Measurements from ENCODE around the gene SASH1.

SASH1 gene

DNA sequence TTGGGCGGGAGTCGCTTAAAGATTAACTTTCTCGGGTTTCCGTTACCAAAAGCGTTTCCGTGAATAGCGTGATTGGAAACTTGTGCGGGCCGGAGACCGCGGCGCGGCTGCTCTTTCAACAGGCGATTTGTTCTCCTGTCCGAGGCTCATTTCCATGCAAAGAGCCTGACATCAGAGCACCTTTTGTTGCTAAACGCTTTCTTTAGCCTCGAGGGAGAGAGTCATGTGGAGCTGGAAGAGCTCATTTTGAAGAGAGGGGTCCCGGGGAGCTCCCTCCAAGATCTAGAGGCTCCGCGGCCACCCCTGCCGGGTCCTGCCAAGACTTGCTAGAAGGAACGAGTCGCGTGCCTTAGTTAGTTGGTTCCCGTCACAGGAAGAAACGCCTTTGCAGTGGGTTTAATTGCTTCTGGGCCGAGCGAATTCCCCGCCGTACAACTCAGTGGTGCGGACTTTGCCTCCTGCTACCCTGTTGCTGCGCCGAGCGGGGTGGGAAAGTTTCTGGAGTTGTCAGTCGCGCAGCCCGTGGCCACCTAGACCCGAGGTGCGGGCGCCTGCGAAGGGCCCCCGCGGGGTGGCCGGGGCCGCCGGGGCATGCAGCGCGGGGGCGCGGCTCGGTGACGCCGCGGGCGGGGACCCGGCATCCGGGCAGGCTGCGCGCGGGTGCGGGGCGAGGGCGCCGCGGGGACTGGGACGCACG is at the start of gene SASH1:
TSS of gene SASH1 (plus strand) at position 489 of the 697 bp plus-strand sequence. CDS start 230 bp downstream, outside the sequence.
- peak within 1 kb of the TSS; percentile 73 for H3K27ac ChIP-seq
- peak; percentile 36 for DNase-seq (ENCODE audit: low read depth, low spot score)

DNA sequence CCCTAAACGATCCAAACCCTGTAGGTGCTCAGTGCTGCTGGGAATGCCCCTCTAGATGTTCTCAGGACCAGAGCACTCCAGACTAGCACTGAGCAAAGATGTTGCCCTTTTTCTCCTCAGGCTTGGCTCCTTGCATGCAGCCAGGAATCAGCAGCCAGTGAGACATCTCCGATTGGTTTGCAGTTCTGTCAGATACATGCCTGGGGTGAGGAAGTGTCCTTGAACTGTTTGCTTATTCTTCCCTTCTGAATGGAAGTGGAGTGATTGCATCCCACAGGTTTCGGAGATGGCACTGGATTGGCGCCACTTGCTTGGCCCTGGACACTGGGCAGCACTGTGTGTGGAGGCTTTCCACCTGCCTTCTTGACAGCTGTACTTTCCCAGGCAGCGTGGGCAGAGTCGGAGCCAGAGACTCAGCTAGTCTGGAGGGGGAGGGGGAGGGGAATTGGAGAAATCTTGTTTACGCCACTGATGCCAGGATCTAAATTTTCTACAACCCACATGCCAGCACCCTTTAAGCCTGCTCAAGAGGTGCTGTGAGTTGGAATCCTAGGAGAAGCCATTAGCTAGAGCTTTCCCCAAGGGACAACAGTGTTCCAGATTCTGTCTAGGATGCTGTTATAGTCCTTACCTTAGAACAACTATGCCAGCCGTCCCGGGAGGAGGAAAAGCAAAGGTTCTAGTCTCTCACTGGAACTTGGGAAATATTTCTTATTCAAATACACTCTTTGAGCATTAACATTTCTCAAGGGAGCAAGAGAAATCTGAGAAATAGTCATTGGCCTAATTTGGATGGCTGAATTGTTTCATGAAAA is 49.2 kb upstream of the SASH1 start:
- no peak for DNase-seq (ENCODE audit: low read depth, low spot score)
- no peak overlapping the region for H3K27ac ChIP-seq

DNA sequence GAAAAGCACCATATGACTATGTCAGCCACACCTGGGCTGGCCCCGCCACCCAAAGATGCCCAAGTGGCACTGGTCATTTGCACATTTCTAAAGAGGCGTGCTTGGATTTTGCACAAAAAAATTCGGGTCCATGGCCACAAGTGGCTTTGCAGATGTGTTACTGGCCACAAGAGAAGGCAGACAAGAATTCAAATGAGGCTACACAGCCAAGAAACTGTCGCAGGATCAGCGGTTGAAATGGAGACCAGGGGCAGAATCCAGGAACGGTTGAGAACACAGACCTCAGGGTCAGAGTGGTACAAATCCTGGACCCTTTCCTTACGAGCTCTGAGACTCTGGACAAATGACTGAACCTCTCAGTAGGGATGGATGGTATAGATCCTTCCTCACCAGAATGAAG is 48.6 kb upstream of the SASH1 start:
- DNase-seq (ENCODE audit: low read depth, low spot score), result no peak
- no peak overlapping the region for H3K27ac ChIP-seq

DNA sequence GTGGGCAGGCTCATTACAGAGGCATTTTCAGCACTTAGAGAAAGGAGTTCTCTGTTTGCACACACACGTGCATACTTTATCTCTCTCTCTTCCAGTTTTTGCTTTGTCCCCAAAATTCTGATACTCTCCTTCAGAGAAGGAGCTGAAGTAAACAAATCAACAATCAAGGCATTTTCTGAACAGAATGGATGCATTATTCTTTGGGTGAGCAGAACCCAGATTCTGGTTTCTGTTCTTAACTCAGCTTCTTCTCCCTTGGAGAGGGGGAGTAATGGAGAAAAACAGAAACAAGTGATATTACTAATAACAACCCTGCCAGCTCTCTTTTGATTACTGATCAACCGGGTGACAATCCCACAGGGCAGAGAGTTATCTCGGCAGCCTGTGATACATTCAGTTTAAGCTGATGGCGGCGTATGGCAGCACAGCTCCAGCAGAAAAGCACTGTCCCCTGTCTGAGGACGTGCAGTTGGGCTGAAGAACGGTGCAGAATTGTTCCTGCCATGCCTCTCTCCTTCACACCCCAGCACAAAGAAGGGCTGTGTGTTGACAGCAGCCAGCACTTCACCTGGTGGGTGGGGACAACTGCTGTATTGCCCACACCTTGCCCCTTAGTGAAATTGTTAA is 47.3 kb upstream of the SASH1 start:
- H3K27ac ChIP-seq, result no peak overlapping the region
- DNase-seq (ENCODE audit: low read depth, low spot score), result no peak

GRCh38 chr6:148296771-148297170 is 45.9 kb upstream of the SASH1 start:
- no peak for DNase-seq (ENCODE audit: low read depth, low spot score)

DNA sequence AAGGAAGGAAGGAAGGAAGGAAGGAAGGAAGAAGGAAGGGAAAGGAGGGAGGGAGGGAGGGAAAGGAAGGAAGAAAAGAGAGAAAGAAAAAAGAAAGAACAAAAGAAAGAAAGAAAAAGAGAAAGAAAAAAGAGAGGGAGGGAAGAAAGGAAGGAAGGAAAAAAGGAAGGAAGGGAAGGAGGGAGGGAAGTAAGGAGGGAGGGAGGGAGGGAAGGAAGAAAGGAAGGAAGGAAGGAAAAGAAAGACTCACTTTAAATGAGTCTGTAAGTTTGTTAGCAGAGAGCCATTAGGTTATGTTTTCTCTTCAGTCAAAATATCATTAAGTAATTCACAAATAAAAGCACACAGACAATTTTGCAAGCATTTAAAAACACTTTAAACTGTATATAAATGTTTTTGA is 44.0 kb upstream of the SASH1 start:
- H3K27ac ChIP-seq, result no peak overlapping the region
- DNase-seq (ENCODE audit: low read depth, low spot score), result no peak

More at GRCh38 chr6:148296771-148297170, 45.9 kb upstream of the SASH1 start:
- no peak overlapping the region for H3K27ac ChIP-seq

DNA sequence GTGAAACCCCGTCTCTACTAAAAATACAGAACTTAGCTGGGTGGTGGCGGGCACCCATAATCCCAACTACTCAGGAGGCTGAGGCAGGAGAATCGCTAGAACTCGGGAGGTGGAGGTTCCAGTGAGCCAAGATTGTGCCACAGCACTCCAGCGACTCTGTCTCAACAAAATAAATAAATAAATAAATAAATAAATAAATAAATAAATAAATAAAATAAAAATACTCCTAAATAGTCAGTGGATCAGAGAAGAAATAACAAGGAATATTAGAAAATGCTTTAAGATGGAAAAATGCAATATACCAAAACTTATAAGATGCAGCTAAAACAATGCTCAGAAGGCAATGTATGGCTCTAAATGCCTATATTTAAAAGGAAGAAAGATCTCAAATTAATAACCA is 39.0 kb upstream of the SASH1 start:
- no peak for DNase-seq (ENCODE audit: low read depth, low spot score)
- H3K27ac ChIP-seq, result no peak overlapping the region

DNA sequence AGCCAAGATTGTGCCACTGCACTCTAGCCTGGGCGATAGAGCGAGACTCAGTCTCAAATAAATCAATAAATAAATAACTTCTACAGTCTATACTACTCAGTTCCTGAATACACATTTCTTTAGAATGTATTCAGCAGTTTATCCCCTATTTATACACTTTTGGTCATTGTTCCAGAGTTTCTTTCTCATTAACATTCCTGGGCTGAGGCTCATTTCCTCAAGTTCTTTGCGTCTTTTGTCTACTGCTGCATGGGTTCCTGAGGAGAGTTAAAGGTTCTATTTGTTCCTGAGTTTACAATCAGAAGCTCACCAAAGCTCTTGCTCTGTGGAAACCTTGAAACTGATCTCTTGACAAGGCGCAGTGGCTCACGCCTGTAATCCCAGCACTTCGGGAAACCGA is 37.7 kb upstream of the SASH1 start:
- H3K27ac ChIP-seq, result peak overlapping the region; percentile 32
- no peak for DNase-seq (ENCODE audit: low read depth, low spot score)

GRCh38 chr6:148306286-148306685 is 36.4 kb upstream of the SASH1 start:
- H3K27ac ChIP-seq, result peak overlapping the region; percentile 76

DNA sequence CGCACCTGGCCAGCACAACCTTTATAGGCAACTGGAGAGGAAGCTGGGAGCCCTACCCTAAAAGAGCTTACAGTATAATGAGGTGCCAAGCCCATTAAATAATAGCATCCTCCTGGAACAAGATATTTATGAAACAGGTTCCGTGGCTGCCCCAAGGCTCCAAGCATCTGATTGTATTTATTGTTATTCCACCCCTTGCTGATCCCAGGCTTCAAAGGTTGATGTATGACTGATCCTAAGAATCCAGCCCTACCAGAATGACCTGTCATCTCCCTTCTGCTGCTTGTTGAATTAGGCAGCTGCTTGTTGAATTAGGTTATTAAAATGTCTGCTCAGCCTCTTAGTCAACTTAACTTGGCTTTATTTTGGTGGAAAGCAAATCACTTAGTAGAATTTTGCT is 35.2 kb upstream of the SASH1 start:
- peak; percentile 88 for DNase-seq (ENCODE audit: low read depth, low spot score)
- peak overlapping the region; percentile 76 for H3K27ac ChIP-seq

More at GRCh38 chr6:148306286-148306685, 36.4 kb upstream of the SASH1 start:
- DNase-seq (ENCODE audit: low read depth, low spot score), result no peak

GRCh38 chr6:148309301-148309700 is 33.3 kb upstream of the SASH1 start:
- no peak overlapping the region for H3K27ac ChIP-seq
- DNase-seq (ENCODE audit: low read depth, low spot score), result no peak

- DNase-seq (ENCODE audit: low read depth, low spot score), result no peak
Measured at GRCh38 chr6:148311966-148312669, 30.5 kb upstream of the SASH1 start.

DNA sequence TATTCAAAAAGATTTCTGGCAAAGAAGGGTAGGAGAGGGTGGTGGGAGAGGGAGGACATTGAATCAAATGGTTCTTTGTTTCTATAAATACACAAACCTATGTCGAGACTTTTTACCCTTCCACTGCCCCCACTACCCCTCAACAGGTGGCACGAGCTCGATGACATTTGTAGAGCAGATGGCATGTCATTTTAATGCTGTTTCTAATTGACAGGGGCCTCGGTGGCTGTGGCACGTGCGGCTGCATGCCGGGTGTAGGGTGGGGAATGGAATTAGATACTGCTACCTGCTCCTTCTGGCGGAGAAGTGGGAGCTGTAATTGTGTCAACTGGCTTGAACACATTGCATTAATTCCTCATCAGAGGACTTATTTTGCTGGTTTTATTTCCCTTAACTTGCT is 29.1 kb upstream of the SASH1 start:
- no peak for DNase-seq (ENCODE audit: low read depth, low spot score)
- no peak overlapping the region for H3K27ac ChIP-seq

More at GRCh38 chr6:148311966-148312669, 30.5 kb upstream of the SASH1 start:
- no peak overlapping the region for H3K27ac ChIP-seq

DNA sequence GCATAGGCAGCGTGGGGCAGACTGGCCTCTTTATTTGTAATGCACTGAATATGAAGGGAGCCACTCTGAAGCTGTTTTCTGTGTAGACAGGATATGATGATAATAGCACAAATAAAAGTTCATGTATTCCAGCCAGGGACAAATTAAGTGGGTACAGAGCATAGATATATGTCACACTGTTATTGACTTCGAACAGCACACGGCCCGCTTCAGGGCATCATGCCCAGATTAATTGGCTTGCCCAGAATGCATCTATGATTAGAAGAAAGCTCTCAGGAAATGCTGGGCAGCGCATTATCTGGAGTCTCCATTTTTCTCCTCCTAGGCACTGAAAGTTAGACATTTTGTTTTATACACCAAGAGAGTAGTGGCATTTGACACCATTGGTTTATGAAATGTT is 26.3 kb upstream of the SASH1 start:
- DNase-seq (ENCODE audit: low read depth, low spot score), result no peak
- no peak overlapping the region for H3K27ac ChIP-seq

- H3K27ac ChIP-seq, result no peak overlapping the region
- DNase-seq (ENCODE audit: low read depth, low spot score), result no peak
Measured at GRCh38 chr6:148317051-148317450, 25.6 kb upstream of the SASH1 start.

GRCh38 chr6:148317739-148318138 is 24.9 kb upstream of the SASH1 start:
- no peak overlapping the region for H3K27ac ChIP-seq
- DNase-seq (ENCODE audit: low read depth, low spot score), result no peak

DNA sequence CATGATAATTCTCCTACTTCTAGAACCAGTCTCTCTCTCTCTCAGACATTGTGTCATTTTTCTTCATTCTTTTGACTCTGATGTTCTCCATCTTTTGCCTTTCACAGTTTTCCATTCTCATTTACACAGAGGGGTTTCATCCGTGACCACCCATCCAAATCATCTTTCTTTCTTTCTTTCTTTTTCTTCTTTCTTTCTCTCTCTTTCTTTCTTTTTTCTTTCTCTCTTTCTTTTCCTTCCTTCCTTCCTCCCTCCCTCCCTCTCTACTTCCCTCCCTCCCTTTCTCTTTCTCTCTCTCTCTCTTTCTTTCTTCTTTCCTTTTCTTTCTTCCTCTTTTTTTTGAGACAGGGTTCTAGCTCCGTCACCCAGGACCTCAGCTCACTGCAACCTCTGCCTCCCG is 19.9 kb upstream of the SASH1 start:
- no peak overlapping the region for H3K27ac ChIP-seq
- DNase-seq (ENCODE audit: low read depth, low spot score), result no peak

DNA sequence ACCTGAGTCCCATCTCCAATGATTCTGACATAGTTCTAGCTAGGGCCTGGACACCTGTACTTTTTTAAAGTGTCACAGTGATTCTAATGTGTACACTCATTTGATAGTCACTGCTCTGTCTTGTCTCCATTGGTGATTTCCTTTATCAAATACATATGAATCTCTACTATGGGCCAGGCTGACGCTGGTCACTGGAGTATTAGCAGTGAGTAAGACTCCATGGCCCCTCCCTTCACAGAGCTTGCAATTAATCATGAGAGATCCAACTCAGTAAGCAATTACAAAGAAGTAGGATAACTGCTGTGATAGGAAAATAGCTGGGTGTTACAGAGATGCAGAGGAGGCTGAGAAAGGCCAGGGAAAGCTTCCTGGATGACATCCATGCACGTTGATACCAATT is 19.3 kb upstream of the SASH1 start:
- DNase-seq (ENCODE audit: low read depth, low spot score), result no peak
- no peak overlapping the region for H3K27ac ChIP-seq

- H3K27ac ChIP-seq, result peak overlapping the region; percentile 29
- no peak for DNase-seq (ENCODE audit: low read depth, low spot score)
Measured at GRCh38 chr6:148324297-148324985, 18.2 kb upstream of the SASH1 start.

Data from epithelial cell of prostate (primary cell).